GM12872 (cell line): ENCODE data around the gene POR.

Source experiments
- CTCF ChIP-seq: IDR thresholded peaks from 3 replicates; pipeline ENCODE4 v1.5.1; 2011; ENCODE audit warnings: low read depth, mild to moderate bottlenecking, low read length, moderate library complexity; ENCODE audit not compliant: insufficient read depth

POR gene

GRCh38 chr7:75958802-75959543 is 44.0 kb downstream of the POR start:
- TF ChIP-seq CTCF: no peak

- TF ChIP-seq CTCF: no peak
Observed at GRCh38 chr7:75960372-75960771, 45.4 kb downstream of the POR start.

- no peak for TF ChIP-seq CTCF
Observed at GRCh38 chr7:75961218-75961617, 46.3 kb downstream of the POR start.

- TF ChIP-seq CTCF: no peak
Observed at GRCh38 chr7:75962607-75963380, 47.8 kb downstream of the POR start.

GRCh38 chr7:75963381-75963995 is 48.5 kb downstream of the POR start:
- no peak for TF ChIP-seq CTCF

GRCh38 chr7:75965617-75966016 is 50.7 kb downstream of the POR start:
- no peak for TF ChIP-seq CTCF

GRCh38 chr7:75966190-75966961 is 51.4 kb downstream of the POR start:
- no peak for TF ChIP-seq CTCF
